Activated T-cell treated with anti-CD3 and anti-CD28 coated beads for 1 hour (primary cell): ENCODE results near the gene ARHGAP6.

Experiments
- DNase-seq: peaks from one replicate; pipeline ENCODE4 v3.0.0-alpha.2; 2020; ENCODE audit warnings: low read depth

The ARHGAP6 gene, protein sequence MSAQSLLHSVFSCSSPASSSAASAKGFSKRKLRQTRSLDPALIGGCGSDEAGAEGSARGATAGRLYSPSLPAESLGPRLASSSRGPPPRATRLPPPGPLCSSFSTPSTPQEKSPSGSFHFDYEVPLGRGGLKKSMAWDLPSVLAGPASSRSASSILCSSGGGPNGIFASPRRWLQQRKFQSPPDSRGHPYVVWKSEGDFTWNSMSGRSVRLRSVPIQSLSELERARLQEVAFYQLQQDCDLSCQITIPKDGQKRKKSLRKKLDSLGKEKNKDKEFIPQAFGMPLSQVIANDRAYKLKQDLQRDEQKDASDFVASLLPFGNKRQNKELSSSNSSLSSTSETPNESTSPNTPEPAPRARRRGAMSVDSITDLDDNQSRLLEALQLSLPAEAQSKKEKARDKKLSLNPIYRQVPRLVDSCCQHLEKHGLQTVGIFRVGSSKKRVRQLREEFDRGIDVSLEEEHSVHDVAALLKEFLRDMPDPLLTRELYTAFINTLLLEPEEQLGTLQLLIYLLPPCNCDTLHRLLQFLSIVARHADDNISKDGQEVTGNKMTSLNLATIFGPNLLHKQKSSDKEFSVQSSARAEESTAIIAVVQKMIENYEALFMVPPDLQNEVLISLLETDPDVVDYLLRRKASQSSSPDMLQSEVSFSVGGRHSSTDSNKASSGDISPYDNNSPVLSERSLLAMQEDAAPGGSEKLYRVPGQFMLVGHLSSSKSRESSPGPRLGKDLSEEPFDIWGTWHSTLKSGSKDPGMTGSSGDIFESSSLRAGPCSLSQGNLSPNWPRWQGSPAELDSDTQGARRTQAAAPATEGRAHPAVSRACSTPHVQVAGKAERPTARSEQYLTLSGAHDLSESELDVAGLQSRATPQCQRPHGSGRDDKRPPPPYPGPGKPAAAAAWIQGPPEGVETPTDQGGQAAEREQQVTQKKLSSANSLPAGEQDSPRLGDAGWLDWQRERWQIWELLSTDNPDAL (N-terminal part only)

DNA sequence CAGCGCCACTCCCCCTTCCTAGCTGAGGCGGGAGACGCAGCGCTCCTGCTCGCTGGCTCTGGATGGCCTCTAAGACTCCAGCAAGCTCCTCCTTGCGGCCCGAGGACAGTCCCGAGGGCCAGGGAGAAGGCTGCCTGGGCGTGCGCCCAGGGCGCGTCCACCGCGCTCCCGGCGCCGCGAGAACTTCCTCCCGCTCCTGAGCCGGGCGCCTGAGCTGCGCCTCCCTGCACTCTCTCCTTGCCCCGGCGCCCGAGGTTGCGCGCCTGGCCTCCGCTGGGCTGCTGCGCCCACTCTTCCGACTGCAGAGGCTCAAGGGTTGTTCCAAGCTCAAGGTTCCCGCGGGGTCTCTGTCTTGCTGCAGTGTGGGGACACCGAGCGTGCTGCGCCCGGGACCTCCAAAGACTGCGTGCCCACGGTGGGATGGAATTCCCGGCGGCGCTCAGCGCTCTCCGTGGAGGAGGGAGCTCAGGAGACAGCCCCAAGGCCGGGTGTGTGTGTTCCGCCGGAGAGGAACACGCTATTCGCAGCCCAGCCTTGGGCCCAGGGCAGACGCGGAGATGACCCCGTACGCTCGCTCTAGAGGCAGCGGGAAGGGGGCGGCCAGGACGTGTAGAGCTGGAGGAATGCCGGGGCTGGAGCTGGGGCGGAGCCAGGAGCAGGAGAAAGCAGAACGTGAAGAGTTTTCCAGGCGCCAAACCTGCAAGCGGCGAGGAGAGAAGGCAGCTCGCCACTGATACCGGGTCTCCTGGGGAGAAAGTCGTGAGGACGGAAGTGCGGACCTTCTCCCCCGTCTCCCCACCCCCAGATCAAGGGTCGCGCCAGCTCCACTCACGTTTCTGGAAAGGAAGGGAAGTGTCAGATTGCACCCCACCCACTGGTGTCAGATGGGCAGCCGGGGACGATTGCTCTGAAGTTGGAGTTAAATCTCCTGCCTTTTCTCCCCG is at the start of gene ARHGAP6:
TSS of gene ARHGAP6 (minus strand) at position 753 of the 944 bp plus-strand sequence. CDS start 1,092 bp downstream, outside the sequence.
- no peak for DNase-seq

DNA sequence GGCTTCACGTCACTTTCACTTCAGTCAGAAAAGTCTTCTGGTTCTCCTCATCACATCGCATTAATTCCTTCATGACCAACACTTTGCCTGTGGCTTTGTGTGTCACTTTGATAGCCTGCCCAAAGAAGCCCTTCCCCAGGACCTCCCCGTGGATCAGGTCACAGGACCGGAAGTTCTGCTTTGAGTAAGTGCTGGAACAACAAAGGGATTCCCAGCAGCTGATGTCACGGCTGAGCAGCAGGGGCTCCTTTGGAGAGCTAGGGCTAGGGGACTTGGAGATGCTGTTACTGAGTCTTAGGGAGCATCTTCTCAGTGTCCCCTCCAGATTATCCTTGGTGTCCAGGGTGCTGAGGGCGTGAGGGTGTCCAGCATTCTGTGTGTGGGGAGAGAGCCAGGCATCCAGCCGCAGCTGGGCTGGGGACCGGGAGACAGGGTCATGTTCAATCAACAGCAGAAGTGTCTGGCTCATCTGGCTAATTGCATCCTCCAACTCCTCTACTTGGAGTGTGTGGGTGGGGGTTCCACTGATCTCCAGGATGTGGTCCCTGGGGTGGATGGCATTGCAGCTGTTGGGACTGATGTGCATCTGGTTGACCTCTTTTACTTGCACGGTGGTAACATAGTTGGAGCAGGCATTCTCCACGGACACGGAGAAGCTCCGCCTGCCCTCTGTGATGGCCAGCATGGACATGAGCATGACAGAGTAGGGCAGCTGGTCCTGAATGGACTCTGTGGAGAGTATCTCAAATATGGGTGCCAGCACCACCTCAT is 39.2 kb upstream of the ARHGAP6 start:
- DNase-seq: no peak

DNA sequence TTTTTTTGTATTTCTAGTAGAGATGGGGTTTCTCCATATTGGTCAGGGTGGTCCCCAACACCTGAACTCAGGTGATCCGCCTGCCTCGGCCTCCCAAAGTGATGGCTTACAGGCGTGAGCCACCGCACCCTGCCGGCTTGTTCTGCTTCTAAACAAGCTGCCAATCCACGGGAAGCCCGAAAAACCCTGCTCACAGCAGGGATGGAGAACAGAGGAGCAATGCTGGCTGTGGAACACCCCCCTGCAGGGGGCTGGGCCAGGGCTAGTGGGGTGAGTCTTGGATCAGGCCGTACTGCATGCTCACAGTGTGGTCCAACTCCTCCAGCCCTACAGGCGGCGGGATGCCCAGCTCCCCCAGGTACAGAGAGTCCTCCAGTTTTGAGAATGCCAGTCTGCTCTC is 38.1 kb upstream of the ARHGAP6 start:
- no peak for DNase-seq

DNA sequence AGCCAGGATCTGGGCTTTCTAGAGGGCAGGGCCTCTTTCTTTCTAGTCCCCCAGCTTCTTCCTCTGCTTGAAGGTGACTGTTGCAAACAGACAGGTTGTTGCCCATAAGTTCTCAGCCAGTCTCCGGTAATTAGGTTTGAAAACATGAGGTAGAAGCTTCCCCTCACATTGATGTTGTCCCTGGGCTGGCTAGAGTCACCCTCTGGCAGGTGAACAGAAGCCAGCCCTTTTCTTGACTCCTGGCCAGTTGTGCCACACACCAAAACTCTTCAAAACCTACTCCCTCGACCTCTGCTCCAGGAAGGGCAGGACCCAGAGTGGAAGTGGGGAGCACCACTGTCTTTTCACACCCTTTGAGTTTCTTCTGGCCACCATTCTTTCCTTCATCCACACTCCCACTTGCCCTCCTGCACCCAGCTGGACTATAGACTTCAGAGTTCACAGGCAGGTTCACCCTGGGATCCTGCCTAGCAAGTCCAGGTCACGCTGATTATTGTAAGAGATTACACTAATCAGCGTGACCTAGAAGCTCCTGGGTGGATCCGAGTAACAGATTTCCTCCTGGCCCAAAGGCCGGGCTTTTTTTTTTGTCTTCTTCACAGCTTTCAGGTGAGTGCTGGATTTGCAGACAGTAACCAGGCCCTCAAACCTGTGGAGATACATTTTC is 37.4 kb upstream of the ARHGAP6 start:
- no peak for DNase-seq

DNA sequence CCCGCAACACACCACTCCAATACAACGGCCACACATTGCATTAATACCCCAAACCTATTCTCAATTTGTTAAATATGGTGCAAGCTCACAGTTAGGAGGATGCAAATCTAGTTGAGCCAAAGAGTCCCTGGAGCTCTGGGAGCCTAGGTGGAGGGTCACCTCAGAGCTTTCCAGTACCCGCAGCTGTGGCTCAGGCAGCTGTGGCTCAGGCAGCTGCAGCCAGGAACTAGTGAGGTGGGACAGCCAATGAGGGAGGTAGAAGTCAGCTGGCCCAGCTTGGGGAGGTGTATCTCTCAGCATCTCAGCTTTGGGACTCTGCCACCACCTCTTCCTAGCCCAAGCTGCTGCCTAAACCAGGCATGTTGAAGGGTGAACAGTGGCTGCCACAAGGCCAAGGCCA is 36.7 kb upstream of the ARHGAP6 start:
- no peak for DNase-seq

DNA sequence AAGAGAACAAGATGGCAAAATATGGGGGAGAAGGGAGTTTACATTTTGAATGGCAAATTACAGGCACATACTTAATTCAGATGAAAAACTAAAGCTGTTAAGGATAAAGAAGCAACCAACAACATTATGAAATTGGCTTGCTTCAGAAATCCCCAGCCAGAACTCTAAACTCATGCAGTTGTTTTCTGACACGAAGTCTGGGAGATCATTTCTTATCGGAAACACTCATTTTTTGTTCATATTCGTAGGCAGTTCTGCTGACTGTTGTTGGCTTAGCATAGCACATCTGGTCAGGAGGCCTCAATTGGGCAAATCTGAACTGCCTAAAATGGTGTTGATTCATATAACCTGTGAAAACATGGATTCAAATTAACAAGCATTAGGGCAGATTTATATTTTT is 33.0 kb upstream of the ARHGAP6 start:
- DNase-seq: no peak

DNA sequence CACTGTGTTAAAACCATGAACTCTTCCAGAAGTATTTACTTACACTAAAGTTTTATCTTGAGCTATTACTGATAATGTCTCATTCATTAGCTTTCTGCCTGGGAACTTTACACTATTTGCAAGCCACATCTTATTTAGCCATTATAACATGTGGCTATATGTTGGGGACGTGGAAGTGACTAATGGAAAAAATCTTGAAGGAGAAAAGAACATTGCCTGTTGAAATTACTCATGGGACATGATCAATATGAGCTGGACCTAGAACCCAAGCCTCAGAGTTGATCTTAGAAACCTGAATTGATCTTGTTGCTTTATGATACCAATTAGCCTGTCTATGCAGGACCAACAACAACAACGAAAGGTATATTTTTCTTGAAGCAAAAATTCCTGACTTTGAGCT is 22.5 kb upstream of the ARHGAP6 start:
- DNase-seq: no peak

DNA sequence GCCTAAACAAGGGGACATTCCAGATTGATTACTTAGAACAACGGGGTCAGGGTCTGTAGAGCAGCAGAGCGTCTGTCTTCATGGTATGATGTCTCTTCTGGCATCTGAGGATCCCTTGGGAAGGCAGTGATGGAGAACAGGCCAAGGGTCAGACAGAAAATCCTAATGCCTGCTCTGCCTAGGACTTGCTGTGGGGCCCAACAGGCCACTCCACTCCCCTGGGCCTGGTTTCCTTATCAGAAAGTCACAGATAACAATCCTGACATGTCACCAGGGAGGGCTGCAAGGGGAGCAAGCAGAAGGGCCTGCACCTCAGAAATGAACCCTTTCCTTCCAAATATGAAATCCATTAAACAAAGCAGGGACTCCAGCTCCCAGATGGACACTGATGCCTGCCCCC is 21.4 kb upstream of the ARHGAP6 start:
- no peak for DNase-seq

DNA sequence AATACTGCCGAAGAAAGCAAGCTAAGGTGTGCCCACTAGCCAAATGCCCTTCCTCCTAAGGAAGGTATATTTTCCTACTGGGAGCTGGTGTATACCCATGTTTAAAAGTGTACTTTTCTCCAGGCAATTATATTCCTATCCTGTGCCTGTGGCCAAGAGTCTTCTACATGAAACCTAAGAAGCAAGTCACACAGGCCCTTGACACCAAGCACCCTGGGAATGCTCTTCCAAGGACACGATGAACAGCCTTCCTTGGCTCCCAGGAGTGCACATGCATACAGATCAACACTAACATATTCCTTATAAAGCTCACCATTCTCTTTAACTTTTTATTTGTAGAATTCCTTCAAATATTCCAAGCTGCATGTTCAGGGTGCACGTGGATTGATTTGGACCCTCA is 17.3 kb upstream of the ARHGAP6 start:
- DNase-seq: no peak

DNA sequence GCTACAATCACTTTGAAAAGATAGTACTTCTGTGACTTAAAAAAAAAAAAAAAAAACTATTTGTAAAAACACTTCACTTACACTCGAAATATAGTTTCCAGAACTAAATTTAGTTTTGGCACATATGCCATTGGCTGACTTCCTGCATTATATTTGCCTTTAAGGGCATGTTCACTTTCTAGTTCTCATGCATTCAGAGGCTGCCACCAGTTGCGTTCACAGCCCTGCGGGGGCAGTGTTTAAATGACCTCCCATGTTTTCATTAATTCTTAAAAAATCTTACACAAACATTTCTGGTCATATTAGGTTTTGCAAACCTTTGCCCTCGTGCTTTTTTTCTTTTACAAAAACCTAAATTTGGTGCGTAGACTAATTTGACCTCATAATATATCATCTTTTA is 12.4 kb upstream of the ARHGAP6 start:
- DNase-seq: no peak

DNA sequence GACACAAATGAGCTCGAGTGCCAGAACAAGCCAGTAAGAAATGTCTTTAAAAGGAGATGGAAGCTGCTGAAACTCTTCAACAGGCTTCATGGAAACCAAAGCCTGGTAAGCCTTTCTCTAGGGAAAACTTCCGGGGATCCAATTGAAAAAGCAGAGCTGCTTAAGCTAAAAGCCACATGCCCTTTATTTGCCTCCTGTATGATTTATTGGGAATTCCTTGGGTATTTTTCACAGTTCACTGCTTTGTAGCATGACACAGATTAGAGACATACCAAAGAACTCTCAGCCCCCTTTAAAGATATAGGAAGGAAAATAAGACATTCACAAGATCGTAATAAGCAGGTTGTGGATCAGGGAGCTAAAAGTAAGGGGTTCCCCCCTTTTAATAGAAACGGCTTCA is 6.5 kb upstream of the ARHGAP6 start:
- no peak for DNase-seq

DNA sequence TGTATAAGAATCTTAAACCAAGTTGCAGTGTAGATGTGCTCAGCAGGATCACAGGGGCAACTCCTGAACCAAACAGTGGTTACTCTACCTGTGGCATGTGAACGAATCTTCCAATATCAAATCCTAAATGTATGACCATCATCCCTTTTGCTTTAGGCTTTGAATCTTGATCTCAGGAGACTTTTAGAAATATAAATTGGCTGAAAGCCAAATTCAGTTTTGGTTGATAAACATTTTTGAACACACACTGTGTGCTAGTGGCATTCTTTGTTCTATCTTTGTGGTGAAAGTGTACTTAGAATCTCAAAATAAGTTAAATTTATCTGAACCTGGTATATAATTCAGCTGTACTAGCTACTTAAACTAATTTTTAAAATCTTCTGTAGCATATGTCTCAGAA is 4.6 kb upstream of the ARHGAP6 start:
- DNase-seq: no peak

DNA sequence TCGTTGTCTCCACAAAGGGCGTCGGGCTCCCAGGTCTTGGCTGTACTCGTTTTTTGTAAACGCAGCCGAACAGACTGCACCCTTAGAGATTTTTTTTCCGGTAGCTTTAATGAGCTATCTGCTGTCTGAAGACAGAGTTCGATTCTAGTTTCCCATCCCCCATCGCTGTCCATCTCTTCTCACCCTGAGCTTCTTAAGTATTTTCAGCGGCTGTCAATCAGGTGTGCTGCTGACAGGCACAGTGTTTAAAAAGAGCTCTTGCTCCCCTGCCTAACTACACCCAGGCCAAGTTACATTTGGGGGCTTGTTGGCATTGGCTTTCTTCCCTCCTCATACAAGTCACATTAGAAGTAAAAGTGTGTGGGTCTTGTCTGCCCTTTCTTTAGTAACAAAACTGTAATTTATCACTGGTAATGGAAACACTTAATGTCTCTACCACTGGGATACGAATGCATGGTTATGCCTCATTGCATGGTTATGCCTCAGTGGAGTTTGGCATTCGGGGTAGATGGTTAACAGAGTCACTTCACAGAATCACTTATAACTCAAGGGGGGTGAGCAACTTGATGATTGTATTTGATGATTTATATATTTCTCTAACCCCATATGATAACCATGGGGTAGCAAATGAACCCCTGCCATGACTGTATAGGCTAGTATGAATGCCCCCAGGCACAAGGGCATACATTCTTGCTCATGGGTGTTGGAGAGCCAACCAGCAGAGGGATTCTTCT is 1.4 kb upstream of the ARHGAP6 start:
- no peak for DNase-seq

DNA sequence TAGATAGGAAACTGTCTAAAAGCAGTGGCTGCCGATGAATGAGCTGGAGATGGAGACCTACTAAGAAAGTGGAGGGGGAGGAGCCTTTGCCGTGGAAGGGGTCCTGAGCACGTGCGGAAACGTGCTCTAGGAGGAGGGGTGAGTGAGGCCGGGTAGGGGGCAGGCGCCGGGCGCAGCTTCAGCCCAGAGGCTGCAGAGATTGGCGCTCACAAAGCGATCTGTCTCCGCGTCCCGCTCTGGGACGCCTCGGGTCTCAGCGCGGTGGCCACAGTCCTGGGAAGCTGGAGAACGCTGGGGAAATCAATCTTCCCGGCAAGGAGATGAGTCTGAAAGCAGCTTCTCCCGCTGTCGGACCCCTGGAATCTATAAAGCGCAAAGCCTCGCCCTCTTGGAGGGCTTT is 444 bp upstream of the ARHGAP6 start:
- DNase-seq: no peak

DNA sequence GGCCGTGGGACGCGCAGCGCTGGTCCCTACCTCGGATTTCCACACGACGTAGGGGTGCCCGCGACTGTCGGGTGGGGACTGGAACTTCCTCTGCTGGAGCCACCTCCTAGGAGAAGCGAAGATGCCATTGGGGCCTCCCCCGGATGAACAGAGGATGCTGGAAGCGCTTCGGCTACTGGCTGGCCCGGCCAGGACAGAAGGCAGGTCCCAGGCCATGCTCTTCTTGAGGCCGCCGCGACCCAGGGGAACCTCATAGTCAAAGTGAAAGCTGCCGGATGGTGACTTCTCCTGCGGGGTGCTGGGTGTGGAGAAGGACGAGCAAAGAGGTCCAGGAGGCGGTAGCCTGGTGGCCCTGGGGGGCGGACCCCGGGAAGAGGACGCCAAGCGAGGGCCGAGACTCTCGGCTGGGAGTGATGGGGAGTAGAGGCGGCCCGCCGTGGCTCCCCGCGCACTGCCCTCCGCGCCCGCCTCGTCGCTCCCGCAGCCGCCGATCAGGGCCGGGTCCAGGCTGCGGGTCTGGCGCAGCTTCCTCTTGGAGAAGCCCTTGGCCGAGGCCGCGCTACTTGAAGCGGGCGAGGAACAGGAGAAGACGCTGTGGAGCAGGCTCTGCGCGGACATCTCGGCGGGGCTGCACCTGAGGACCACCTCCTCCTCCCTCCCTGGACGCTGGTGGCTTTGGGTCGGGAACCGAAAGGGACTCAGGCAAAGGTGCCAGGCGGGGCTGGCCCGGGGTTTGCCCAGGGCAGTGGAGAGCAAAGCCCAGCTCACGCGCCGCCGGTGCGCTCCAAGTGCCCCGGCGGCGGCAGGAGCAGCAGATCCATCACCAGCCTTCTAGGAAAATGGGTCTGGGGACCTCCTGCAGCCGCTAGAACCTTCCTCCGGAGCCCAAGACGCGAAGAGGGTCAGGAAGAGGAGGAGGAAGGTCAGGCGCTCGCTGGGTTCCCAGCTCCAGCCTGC is 1.2 kb downstream of the ARHGAP6 start:
- no peak for DNase-seq

DNA sequence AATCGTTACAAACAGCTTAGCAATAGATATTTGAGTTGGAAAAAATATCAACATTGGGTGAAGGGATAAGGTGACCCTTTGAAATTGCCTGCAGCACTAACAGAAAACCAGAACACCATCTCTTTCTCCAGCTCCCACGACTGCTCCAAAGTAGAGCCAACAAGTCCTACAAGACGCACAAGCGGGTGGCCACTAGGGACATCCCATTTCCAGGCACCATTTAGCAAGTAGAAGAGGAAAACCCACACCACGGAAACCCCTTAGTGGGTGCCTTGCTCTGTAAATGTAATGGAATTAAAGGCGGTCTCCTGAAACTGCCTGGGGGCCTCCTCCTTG is 1.9 kb downstream of the ARHGAP6 start:
- DNase-seq: no peak

DNA sequence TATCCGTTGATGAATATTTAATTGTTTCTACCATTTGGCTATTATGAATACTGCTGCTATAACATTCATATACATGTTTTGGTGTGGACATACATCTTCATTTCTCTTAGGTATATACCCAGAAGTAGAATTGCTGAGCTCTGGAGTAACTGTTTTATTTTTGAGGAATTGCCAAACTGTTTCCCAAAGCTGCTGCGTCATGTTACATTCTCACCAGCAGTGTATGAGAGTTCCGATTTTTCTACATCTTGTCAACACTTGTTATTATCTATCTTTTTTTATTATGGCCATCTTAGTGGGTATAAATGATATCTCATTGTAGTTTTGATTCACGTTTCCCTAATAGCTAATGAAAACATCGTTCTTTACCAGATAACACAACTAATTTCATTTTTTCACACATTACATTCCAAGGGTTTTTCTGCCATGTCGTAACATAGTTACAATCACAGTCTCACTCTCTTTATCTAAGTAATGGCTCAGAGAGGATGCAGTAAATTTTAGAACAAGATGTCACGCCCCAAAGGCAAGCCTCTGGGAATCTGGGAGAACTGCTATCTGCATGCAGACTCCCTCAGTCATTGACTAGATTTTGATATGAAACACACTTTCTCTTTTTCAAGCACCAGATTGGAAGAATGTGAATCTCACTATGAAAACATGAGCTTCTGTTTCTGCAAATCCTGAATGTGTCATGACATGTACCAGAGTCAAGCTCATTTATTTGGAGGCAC is 10.3 kb downstream of the ARHGAP6 start:
- no peak for DNase-seq
